GM06990 (cell line): Measurements from ENCODE around the gene CD81.

Experiments
- DNase-seq: peaks from one replicate; pipeline ENCODE4 v3.0.0-alpha.2; 2011; ENCODE audit not compliant: insufficient read length; ENCODE audit errors: extremely low read depth
- H3K27me3 ChIP-seq: replicated peaks from 2 replicates; pipeline ENCODE4 v1.6.0; 2011; ENCODE audit warnings: low read length; ENCODE audit not compliant: control insufficient read depth, insufficient read depth
- H3K36me3 ChIP-seq: 2 replicates; pipeline ENCODE4 v1.5.1; 2011; ENCODE audit warnings: low read length; ENCODE audit not compliant: control insufficient read depth, insufficient read depth
- H3K4me3 ChIP-seq: replicated peaks from 2 replicates; pipeline ENCODE4 v1.5.1; 2011; ENCODE audit warnings: low read depth, mild to moderate bottlenecking, control low read depth, low read length
- CTCF ChIP-seq: IDR thresholded peaks from 2 replicates; pipeline ENCODE4 v1.5.1; 2011; ENCODE audit warnings: low read length, control low read depth, mild to moderate bottlenecking, inconsistent platforms; ENCODE audit not compliant: insufficient read depth, poor library complexity, severe bottlenecking

CD81 gene

GRCh38 chr11:2393941-2394817 is 17.1 kb downstream of the CD81 start:
- Histone ChIP-seq H3K36me3 (peaks cover 36% of the 10 kb centered on the region), H3K27me3 (no peaks in the 10 kb centered on the region), H3K4me3 (no peak overlapping the region)
- DNase-seq, result no peak
- peak; percentile 12 for TF ChIP-seq CTCF

- no peak for DNase-seq
- Histone ChIP-seq H3K36me3 (peaks cover 35% of the 10 kb centered on the region), H3K4me3 (no peak overlapping the region), H3K27me3 (no peaks in the 10 kb centered on the region)
- no peak for TF ChIP-seq CTCF
Measured at GRCh38 chr11:2394818-2395105, 17.7 kb downstream of the CD81 start.

- H3K4me3 ChIP-seq, result no peak overlapping the region
- H3K27me3 ChIP-seq, result no peaks in the 10 kb centered on the region
- TF ChIP-seq CTCF, result no peak
- peaks cover 33% of the 10 kb centered on the region for H3K36me3 ChIP-seq
- DNase-seq, result no peak
Measured at GRCh38 chr11:2395211-2395730, 18.2 kb downstream of the CD81 start.

GRCh38 chr11:2395856-2396255 is 18.7 kb downstream of the CD81 start:
- DNase-seq, result no peak
- Histone ChIP-seq H3K27me3 (no peaks in the 10 kb centered on the region), H3K36me3 (peaks cover 30% of the 10 kb centered on the region), H3K4me3 (no peak overlapping the region)
- no peak for TF ChIP-seq CTCF

- Histone ChIP-seq H3K4me3 (no peak overlapping the region), H3K27me3 (no peaks in the 10 kb centered on the region), H3K36me3 (peaks cover 26% of the 10 kb centered on the region)
- no peak for DNase-seq
- no peak for TF ChIP-seq CTCF
Measured at GRCh38 chr11:2396471-2396870, 19.4 kb downstream of the CD81 start.

- Histone ChIP-seq H3K4me3 (no peak overlapping the region), H3K27me3 (no peaks in the 10 kb centered on the region), H3K36me3 (peaks cover 23% of the 10 kb centered on the region)
- DNase-seq, result no peak
- no peak for TF ChIP-seq CTCF
Measured at GRCh38 chr11:2397005-2397404, 19.9 kb downstream of the CD81 start.
